GM10266 (cell line): ENCODE data around the gene RGS18.

ENCODE experiments used
- DNase-seq: peaks from one replicate; pipeline ENCODE4 v3.0.0; 2012; ENCODE audit errors: extremely low spot score
- TF ChIP-seq, protein P1 (sequence below): IDR thresholded peaks from 2 replicates; pipeline ENCODE4 v1.5.1; 2012; ENCODE audit warnings: mild to moderate bottlenecking, low read depth; ENCODE audit not compliant: control insufficient read depth, insufficient read depth; ENCODE audit errors: missing control alignments

The RGS18 gene

DNA sequence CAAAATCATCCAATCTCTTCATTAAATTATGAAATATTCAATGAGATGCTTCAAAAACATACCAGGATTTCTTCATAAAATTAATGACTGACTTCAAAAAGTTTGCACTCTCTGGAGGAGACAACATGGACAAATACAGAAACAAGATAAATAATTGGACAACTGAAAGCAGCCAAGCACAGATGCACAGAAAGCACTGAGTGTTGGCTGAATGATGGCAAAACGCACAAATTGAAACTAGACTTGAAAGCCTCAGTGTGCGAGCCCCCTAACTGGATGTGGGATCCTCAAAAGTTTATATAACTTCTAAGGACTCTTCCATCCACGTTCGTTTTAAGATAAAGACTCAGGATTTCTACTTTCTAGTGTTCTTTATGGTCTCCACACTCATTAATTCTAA lies 27.9 kb downstream of the RGS18 start:
- DNase-seq = no peak
- TF ChIP-seq, protein P1, sequence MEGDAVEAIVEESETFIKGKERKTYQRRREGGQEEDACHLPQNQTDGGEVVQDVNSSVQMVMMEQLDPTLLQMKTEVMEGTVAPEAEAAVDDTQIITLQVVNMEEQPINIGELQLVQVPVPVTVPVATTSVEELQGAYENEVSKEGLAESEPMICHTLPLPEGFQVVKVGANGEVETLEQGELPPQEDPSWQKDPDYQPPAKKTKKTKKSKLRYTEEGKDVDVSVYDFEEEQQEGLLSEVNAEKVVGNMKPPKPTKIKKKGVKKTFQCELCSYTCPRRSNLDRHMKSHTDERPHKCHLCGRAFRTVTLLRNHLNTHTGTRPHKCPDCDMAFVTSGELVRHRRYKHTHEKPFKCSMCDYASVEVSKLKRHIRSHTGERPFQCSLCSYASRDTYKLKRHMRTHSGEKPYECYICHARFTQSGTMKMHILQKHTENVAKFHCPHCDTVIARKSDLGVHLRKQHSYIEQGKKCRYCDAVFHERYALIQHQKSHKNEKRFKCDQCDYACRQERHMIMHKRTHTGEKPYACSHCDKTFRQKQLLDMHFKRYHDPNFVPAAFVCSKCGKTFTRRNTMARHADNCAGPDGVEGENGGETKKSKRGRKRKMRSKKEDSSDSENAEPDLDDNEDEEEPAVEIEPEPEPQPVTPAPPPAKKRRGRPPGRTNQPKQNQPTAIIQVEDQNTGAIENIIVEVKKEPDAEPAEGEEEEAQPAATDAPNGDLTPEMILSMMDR = no peak

DNA sequence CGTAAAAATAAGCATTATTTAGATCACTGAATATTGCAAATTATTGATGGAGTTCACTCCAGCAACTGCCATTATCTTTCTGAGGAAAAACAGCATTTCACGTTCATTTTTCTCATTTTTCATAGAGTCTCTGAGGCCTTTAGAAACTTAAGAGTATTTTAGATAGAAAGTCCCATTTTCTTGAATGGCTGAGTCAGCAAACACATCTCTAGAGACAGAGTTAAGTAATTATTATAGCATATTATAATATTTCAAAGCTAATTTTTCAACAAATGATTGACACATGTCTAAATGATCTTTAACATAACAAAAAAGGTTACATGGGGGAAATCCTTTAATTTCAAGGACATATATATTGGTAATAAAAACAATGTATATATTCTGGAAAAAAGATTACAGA lies 31.8 kb downstream of the RGS18 start:
- DNase-seq = no peak
- TF ChIP-seq, protein P1 = no peak

DNA sequence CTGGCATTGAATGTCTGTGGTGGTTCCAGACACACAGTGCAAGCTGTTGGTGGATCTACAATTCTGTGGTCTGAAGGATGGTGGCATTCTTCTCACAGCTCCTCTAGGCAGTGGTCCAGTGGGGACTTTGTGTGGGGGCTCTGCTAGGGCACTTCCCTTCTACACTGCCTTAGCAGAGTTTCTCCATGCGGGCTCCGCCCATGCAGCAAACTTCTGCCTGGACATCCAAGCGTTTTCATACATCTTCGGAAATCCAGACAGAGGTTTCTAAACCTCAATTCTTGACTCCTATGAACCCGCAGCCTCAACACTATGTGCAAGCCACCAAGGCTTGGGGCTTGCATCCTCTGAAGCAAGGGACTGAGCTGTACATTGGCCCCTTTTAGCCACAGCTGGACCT lies 43.0 kb downstream of the RGS18 start:
- TF ChIP-seq, protein P1 = no peak
- no peak for DNase-seq

DNA sequence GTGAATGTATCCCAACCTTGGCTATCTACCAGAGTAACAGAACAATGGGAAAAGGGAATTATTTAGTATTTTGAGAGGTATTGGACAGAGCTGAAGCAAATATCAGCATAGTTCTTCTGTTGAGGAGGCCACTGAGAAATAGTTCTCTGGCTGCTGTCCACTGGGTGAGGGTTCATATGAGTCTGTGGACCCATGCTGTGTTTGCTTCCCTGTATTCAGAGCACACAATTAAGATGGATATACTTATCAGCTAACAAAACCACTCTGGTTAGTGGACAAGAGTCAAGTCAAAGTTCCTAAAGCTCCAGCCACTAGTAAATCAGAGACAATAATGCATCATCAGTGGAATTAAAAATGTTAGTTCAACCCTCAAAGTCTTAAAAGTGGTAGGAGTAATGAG lies 66.1 kb downstream of the RGS18 start:
- DNase-seq = no peak
- TF ChIP-seq, protein P1 = no peak

DNA sequence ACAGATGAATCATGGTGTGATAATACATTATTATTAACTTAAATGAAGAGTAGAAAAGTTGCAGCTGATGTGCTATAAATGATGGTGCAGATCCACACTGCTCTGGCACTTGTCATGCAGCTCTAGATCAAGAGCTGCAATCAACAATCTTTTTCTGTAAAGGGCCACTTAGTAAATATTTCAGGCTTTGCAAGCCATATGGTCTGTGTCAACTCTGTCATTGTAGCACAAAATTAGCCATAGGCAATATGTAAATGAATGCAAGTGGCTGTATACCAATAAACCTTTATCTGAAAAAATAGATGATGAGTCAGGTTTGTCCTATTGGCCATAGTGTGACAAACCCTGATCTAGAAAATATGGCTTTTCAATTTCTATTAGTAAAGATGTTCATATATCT lies 66.6 kb downstream of the RGS18 start:
- DNase-seq = no peak
- TF ChIP-seq, protein P1 = no peak

DNA sequence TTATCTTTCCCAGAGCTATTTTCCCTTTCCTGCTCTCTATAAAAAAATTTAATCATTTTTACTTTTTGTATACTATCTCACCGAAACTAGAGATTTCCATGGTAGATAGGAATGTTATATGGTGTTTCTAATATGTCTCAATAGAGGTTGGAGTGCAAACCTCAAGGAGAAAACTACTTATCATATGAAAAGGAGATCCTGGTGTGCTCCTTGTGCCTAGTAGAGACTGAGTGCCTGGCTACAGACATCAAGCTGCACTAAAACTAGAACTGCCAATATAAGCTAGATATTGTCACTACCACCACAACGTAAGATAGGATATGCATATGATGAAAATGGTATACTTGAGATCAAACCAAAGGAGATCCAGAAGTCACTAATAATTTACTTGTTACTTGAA lies 67.0 kb downstream of the RGS18 start:
- TF ChIP-seq, protein P1 = no peak
- DNase-seq = no peak

DNA sequence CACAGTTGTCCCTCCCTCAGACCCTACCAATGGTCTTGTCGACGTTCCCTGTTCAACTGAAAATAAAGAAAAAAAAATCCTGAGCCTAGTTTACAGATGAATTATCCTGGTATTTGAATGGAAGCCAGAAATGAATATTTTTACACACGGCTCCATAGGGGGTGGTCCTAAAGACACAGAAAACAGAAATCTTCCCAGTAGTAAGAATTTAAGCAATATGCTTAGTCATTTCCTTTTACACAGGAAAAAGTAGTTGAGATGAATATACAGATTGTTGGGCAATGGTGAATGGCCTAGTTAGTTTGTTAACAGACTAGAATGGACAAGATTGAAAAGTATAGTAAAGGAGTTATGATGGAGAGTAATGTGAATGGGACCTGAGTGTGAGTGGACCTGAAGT lies 67.4 kb downstream of the RGS18 start:
- DNase-seq = no peak
- TF ChIP-seq, protein P1 = no peak
